ENCODE measurements around the gene USP10.

DNA sequence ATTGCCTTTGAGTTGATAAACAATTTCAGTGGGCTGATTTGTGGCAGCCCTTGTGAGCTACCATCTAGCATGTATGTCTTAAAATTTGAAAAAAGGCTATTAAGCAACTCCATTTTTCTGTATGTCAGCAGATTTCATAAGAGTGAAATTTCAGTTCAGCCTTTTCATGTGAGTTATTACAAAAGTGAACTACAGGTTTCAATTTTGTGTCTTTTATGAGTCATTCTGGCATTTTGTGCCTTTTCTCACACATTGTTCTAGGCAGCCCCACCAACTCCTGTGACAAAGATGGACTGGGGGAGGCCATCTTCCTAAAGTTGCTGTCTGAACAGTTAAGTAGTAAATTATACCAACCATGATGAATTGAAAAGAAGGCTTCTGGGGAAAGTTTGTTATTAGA lies 52.1 kb downstream of the USP10 start:
- no peak for TF ChIP-seq CHD2 (IDR thresholded peaks at IDR 0.05; ENCODE audit: low read length, partially characterized antibody)
- TF ChIP-seq, protein P1, sequence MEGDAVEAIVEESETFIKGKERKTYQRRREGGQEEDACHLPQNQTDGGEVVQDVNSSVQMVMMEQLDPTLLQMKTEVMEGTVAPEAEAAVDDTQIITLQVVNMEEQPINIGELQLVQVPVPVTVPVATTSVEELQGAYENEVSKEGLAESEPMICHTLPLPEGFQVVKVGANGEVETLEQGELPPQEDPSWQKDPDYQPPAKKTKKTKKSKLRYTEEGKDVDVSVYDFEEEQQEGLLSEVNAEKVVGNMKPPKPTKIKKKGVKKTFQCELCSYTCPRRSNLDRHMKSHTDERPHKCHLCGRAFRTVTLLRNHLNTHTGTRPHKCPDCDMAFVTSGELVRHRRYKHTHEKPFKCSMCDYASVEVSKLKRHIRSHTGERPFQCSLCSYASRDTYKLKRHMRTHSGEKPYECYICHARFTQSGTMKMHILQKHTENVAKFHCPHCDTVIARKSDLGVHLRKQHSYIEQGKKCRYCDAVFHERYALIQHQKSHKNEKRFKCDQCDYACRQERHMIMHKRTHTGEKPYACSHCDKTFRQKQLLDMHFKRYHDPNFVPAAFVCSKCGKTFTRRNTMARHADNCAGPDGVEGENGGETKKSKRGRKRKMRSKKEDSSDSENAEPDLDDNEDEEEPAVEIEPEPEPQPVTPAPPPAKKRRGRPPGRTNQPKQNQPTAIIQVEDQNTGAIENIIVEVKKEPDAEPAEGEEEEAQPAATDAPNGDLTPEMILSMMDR (IDR thresholded peaks at IDR 0.05): no peak
- no peak for TF ChIP-seq POLR2A (IDR thresholded peaks at IDR 0.05; ENCODE audit: low read length)
- TF ChIP-seq HOXA7 (CRISPR knock-in tag; IDR thresholded peaks at IDR 0.05): no peak
- TF ChIP-seq USF2 (IDR thresholded peaks at IDR 0.05): no peak
- no peak for TF ChIP-seq RAD21 (conservative IDR thresholded peaks at IDR 0.05 in 1 of 2, IDR thresholded peaks at IDR 0.05 in 1 of 2)
- no peak for TF ChIP-seq KDM1A (IDR thresholded peaks at IDR 0.05; ENCODE audit: low read depth)
- no peak for TF ChIP-seq RFX5 (IDR thresholded peaks at IDR 0.05)
- TF ChIP-seq BHLHE40 (IDR thresholded peaks at IDR 0.05; ENCODE audit: low read depth, low read length): no peak
- no peak for TF ChIP-seq JUN (IDR thresholded peaks at IDR 0.05)
- no peak for TF ChIP-seq HDAC2 (IDR thresholded peaks at IDR 0.05)
- no peak for TF ChIP-seq SREBF2 (IDR thresholded peaks at IDR 0.05)
- no peak for TF ChIP-seq NPAS2 (CRISPR knock-in tag; IDR thresholded peaks at IDR 0.05; ENCODE audit: borderline replicate concordance)
- no peak for TF ChIP-seq SMC3 (IDR thresholded peaks at IDR 0.05)

Data from A549 (cell line).